ENCODE data around the gene ITLN2.
"Not testable (repeated sequence)": the region's sequence is repeated elsewhere in the genome, so short reads cannot be mapped to it uniquely, and the experiment has no call there.

The ITLN2 gene

DNA sequence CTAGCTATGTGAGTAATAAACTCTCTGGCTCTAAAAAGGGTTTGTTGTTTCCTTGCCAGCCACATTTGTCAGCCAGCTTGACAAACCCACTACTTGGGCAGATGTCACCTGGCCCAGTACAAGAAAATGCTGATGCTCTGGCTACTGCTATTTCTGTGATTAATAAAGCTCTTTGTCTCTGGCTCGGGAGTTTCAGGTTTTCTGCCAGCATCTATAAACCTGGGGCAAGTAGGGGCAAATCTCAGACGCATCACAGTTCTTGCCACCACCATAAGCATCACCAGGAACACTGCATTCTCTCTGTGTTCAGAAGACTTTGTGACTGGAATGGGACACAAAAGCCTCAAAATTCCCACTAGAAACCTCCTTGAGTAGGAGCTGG, 2.5 kb downstream of the ITLN2 start:
- DNase-seq (ENCODE audit: low spot score), result no peak

DNA sequence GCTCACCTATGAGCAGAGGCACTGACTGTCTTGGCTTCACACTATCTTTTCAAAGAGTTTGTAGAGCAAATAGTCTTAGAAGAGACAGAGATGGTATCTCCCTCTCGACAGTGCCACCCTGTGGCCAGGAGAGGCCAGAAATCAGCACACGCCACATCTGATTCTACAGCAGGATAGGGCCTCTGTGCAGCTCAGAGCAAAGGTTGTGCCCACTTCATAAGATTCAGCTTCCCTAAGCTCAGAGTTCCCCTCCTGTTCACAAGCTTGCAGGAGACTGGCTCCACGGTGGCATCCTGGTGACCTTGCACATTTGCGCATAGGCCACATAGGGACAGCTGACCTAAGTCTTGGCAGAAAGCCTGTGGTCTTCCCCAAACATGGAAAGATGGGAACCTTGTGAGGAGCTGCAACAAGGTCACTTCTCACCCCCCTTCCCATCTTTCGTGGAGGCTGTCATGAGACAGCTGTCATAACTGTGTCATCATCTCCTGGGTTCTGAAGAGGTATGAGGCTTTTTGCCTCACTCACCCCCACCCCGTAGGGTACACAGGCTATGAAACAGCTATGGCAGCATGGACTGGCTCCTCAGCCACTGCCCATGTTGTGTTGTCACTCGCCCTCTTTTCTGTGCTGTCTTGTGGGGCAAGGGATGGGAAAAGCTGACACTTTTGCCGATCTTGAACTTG, 3.0 kb downstream of the ITLN2 start:
- peak; percentile 74 for DNase-seq (ENCODE audit: low spot score)

DNA sequence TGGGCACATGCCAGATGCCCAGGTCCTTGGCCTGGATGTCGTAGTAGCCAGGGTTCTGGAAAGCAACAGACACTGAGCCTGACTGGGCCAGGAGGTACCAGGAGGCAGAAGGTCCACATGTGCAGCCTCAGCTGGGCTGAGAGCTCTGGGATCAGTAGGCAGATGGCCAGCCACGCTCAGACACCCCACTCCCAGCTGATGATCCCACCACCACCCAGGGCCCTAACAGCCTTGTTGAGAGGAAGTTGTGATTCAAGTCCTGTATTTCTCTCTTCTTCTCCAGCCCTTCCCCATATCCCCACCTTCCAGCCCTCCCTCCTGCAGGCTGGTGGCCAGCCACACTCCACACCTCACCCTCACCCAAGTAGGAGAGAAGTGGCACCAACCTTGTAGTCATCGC, 4.0 kb downstream of the ITLN2 start:
- no peak for DNase-seq (ENCODE audit: low spot score)

DNA sequence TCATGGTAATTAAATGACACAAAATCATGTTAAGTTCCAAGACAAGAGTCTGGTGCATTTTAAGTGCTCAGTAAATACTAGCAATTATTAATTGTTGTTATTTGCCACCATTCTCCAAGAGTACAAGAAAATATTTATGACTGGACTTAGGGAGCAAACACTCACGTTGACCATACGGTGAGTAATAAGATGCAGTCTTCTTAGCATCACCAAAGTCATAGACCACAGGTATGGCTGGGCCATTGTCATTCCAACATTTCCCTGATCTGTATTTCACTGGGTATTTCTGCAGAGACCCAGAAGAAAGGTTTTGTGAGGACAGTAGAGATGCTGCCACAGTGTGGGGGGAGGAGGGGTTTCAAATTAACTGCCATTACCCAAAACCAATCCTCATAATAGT, 4.7 kb downstream of the ITLN2 start:
- DNase-seq (ENCODE audit: low spot score), result no peak

DNA sequence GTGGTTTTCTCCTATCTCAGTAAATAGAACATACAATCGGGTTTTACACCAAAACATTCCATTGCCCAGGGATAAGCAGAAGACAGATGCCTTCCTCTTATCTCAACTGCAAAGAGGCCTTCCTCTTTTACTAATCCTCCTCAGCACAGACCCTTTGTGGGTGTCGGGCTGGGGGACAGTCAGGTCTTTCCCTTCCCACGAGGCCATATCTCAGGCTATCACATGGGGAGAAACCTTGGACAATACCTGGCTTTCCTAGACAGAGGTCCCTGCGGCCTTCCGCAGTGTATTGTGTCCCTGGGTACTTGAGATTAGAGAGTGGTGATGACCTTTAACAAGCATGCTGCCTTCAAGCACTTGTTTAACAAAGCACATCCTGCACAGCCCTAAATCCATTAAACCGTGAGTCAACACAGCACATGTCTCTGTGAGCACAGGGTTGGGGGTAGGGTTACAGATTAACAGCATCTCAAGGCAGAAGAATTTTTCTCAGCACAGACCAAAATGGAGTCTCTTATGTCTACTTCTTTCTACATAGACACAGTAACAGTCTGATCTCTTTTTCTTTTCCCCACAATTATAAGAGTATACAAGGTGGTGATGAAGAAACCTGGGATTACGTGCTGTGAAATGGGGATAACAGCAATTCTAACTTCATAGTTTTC, 5.3 kb downstream of the ITLN2 start:
- DNase-seq (ENCODE audit: low spot score), result not testable (repeated sequence)

DNA sequence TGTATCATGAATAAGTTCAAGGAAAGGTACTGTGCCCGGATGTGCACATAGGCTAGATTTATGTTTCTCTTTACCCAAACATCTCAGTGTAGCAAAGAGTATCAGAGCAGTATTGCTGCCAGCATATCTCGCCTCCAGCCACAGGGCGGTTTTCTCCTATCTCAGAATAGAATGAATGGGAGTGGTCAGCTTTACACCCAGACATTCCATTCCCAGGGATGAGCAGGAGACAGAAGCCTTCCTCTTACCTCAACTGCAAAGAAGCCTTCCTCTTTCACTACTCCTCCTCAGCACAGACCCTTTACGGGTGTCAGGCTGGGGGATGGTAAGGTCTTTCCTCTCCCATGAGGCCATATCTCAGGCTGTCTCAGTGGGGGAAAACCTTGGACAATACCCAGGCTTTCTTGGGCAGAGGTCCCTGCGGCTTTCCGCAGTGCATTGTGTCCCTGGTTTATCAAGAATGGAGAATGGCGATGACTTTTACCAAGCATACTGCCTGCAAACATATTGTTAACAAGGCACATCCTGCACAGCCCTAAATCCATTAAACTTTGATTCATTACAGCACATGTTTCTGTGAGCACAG, 7.3 kb downstream of the ITLN2 start:
- not testable (repeated sequence) for DNase-seq (ENCODE audit: low spot score)

DNA sequence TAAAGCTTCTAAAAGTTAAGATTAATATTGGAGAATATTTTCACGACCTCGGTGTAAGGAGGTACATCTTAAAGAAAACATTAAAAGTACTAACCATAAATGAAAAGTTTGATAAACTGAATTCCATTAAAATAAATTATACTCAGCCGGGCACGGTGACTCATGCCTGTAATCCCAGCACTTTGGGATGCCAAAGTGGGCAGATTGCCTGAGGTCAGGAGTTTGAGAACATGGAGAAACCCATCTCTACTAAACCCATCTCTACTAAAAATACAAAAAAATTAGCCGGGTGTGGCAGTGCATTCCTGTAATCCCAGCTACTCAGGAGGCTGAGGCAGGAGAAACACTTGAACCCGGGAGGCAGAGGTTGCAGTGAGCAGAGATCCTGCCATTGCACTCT, 8.7 kb downstream of the ITLN2 start:
- DNase-seq (ENCODE audit: low spot score), result not testable (repeated sequence)

DNA sequence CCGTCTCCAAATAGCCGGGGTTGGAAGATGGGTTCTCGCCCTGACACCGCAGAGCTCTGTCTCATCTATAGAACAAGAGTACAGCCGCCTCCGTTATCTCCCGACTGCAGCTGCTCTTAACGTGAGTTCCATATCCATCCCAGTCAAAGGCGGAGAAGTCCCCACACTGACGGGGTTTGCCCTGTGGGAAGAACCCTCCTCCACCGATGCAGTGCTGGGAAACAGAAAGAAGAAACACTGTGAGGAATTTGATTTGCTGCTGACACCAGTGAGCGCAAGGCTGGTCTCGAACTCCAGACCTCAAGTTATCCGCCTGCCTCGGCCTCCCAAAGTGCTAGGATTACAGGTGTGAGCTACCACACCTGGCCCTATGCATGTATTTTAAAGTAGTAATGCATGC, 9.5 kb downstream of the ITLN2 start:
- no peak for DNase-seq (ENCODE audit: low spot score)

DNA sequence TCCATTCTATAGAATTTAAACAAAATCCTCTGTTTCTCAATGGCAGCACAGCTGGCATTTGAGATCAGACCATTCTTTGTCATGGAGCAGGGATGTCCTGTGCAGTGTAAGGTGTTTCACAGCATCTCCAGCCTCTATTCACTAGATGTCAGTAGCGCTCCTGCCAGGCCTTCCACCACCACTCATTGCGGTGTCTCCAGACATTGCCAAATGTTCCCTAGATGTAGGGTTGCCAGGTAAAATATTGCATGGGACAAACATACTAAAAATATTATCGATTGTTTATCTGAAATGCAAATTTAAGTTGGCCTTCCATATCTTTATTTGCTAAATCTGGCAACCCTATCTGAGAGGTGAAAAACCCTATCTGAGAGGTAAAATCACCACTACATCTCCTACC, 11.7 kb downstream of the ITLN2 start:
- peak; percentile 47 for DNase-seq (ENCODE audit: low spot score)

DNA sequence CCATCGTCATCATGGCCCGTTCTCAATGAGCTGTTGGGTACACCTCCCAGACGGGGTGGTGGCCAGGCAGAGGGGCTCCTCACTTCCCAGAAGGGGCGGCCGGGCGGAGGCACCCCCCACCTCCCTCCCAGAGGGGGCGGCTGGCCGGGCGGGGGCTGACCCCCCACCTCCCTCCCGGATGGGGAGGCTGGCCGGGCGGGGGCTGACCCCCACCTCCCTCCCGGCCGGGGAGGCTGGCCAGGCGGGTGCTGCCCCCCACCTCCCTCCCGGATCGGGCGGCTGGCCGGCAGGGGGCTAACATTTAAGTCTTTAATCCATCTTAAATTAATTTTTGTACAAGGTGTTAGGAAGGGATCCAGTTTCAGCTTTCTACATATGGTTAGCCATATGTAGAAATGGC, 17.9 kb downstream of the ITLN2 start:
- DNase-seq (ENCODE audit: low spot score), result not testable (repeated sequence)

DNA sequence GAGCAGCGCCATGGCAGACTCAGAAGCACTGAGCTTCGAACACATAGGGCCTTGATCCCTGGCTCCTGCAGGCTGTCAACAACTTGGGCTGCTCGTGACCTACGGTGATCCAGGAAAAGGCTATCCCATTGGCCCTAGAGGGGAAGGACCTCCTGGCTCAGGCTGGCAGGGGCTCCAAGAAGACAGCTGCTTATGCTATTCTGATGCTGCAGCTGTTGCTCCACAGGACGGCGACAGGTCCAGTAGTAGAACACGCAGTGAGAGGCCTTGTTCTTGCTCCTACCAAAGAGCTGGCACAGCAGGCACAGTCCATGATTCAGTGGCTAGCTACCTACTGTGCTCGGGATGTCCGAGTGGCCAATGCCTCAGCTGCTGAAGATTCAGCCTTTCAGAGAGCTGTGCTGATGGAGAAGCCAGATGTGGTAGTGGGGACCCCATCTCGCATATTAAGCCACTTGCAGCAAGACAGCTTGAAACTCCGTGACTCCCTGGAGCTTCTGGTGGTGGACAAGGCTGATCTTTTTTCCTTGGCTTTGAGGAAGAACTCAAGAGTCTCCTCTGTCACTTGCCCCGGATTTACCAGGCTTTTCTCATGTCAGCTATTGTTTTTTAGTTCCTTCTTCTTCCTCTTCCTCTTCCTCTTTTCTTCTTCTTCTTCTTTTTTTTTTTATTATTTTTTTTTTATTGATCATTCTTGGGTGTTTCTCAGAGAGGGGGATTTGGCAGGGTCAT, 18.9 kb downstream of the ITLN2 start:
- DNase-seq (ENCODE audit: low spot score), result no peak

DNA sequence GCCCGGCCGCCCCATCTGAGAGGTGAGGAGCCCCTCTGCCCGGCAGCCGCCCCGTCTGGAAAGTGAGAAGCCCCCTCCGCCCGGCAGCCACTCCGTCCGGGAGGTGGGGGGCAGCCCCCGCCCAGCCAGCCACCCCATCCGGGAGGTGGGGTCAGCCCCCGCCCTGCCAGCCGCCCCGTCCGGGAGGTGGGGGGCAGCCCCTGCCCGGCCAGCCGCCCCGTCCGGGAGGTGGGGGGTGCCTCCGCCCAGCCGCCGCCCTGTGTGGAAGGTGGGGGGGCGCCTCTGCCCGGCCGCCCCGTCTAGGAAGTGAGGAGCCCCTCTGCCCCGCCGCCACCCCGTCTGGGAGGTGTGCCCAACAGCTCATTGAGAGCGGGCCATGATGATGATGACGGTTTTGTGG, 21.3 kb downstream of the ITLN2 start:
- DNase-seq (ENCODE audit: low spot score), result not testable (repeated sequence)

DNA sequence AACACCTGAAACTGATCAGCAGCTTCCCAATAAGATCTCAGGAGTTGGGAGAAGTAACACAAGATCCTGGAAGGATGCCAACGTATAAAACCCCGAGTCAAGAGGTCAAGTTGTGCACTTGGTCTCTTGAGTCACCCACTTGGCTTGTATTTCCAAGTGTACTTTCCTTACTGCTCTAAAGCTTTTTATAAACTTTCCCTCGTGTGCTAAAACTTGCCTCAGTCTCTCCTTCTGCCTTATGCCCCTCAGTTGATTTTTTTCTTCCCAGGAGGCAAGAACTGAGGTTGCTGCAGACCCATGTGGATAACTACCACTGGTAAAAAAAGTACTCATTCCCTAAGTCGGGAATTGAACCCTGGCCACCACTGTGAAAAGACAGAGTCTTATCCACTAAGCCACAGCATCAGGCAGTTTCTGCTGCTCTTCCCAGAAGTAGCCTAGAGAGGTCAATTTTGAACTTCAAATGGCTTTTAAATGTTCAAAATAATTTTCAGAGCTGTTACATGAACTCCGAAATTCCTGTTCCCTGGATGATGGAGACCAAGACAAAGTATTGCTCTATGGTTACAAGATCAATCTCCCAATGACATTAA, 28.9 kb downstream of the ITLN2 start:
- DNase-seq (ENCODE audit: low spot score), result no peak

DNA sequence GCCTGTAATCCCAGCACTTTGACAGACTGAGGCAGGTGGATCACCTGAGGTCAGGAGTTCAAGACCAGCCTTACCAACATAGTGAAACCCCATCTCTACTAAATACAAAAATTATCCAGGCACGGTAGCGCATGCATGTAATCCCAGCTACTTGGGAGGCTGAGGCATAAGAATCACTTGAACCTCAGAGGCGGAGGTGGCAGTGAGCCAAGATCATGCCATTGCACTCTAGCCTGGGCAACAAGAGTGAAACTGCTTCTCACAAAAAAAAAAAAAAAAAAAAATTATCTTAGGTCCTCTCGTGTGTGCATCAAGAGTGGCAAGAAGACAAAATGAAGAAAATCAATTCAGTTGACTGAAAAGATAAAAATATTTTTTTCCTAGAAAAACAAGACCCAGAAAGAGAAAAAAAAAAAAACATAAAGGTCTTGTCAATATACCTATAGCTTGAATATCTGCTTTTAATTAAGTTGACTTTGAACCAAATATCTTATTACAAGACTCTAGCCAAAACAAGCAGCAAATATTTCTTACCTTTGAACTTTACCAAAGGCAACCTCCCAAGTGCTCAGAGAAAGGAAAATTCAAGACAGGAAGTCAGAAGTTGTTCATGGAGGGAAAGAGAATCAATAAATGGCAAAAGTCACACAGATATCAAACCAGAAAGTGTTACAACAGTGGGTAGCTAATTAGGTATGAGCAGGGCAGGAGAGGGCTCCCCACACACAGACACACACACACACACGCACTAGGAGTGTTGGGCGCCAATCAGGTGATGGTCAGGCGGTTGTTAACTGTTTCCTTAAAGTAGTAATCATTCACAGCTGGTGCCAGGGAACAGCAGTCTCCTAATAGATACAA, 29.6 kb downstream of the ITLN2 start:
- DNase-seq (ENCODE audit: low spot score), result no peak

DNA sequence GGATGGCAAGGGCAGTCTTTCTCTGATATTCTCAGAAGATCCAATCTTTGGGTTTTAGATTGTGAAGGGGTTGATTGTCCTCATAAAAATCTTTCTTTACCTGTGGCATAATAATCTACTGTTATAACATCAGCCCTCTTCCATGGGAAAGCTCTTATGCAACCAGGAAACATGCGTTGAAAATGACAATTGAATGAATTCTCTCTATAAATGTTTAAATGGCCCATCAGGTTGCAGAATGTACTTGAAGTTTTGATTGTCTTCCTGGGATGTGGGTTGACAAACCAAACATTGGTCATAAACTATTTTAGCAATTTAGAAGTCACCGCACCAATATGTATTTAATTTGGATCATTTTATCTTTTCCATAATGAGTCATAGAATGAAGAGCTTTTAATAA, 37.9 kb downstream of the ITLN2 start:
- DNase-seq (ENCODE audit: low spot score), result no peak

DNA sequence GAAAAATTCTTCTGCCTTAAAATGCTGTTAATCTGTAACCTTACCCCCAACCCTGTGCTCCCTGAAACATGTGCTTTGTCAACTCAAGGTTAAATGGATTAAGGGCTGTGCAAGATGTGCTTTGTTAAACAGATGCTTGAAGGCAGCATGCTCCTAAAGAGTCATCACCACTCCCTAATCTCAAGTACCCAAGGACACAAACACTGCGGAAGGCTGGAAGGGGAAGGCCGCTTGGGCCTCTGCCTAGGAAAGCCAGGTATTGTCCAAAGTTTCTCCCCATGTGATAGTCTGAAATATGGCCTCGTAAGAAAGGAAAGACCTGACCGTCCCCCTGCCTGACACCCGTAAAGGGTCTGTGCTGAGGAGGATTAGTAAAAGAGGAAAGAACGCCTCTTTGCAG, 41.4 kb downstream of the ITLN2 start:
- not testable (repeated sequence) for DNase-seq (ENCODE audit: low spot score)

DNA sequence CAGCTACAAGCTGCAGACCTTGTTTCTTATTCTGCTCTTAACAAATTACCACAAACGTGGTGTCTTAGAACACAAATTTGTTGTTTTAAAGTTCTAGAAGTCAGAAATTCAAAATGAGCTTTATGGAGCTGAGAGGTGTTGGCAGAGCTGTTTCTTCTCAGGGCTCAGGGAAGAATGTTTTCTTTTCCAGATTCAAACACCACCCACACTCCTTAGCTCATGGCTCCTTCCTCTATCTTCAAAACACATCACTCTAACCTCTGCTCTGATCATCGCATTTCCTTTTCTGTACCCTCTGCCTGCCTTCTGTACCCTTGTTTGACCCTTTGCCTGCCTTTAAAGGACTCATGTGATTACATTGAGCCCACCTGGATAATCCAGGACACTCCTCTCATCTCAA, 42.7 kb downstream of the ITLN2 start:
- DNase-seq (ENCODE audit: low spot score), result no peak

DNA sequence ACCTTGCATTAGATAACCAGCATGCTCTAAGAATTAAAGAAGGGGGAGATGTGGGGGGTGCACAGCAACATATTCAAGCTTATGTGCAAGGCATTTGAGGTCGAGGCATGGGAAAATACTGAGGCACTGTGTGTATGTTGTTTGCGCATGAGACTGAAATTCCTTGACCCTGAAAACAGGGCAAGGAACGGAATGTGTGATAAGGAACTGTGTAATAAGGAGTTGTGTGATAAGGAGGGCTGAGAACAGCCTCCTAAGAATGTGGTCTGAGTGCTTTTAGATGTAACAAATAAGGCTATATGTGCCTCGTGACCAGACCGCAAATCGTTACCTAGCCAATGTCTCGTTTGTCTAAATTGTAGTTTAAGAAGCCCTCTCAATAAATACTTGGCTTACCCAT, 43.2 kb downstream of the ITLN2 start:
- DNase-seq (ENCODE audit: low spot score), result no peak

DNA sequence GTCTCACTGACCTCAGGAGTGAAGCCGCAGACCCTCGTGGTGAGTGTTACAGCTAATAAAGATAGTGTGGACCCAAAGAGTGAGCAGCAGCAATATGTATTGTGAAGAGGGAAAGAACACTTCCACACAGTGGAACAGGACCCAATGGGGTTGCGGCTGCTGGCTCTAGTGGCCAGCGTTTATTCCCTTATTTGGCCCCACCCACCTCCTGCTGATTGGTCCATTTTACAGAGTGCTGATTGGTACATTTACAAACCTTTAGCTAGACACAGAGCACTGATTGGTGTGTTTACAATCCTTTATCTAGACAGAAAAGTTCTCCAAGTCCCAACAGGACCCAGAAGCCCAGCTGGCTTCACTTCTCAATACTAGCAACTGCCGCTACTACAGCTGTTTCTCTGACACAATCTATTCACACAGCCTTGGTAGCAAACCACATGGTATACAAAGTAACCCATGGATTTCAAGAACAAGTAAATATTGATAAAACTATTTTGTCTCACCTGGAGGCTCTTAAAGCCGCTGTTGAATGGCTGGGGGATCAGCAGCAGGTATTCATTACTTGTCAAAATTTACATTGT, 44.3 kb downstream of the ITLN2 start:
- no peak for DNase-seq (ENCODE audit: low spot score)

DNA sequence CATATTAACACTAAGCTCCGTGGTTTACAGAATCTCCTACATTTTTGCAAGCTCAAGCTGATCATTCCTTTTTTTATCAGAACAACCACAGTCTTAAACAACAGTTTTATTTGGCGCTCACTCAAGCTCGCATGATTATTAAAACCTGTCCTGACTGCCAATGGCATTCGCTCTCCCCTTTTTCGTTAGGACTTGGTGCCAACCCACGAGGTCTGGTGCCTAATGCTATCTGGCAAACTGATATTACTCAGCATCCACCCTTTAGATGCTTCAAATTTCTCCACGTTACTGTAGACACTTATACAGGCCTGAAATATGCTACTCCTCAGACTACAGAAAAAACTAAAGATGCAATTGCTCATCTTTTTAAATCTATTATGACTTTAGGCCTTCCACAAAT, 46.6 kb downstream of the ITLN2 start:
- no peak for DNase-seq (ENCODE audit: low spot score)

DNA sequence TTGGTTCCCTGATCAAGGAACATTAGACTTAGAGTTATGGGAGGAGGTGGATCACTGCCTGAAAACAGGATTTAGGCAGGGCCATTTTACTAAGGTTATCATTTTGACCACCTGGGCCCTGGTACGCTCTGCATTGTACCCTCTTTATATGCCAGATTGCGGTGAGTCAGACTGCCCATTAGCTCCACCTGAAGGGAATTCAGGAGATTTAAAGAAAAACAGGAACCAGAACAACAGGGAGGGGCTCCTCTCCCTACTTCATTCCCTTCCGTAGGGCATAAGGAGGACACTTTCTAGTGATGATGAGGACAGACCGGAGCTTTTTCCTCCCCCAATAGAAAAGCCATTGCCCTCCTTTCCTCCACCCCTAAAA, 49.0 kb downstream of the ITLN2 start:
- DNase-seq (ENCODE audit: low spot score), result no peak

Data from iPS-NIHi11 (cell line).